DMS153 (cell line): ENCODE measurements around the gene CFAP44.
"Not testable (repeated sequence)": the region's sequence is repeated elsewhere in the genome, so short reads cannot be mapped to it uniquely, and the experiment has no call there.

Experiments
- DNase-seq: peaks from one replicate; lab custom pipeline; 2025; lab: John Stamatoyannopoulos, UW

The CFAP44 gene, protein sequence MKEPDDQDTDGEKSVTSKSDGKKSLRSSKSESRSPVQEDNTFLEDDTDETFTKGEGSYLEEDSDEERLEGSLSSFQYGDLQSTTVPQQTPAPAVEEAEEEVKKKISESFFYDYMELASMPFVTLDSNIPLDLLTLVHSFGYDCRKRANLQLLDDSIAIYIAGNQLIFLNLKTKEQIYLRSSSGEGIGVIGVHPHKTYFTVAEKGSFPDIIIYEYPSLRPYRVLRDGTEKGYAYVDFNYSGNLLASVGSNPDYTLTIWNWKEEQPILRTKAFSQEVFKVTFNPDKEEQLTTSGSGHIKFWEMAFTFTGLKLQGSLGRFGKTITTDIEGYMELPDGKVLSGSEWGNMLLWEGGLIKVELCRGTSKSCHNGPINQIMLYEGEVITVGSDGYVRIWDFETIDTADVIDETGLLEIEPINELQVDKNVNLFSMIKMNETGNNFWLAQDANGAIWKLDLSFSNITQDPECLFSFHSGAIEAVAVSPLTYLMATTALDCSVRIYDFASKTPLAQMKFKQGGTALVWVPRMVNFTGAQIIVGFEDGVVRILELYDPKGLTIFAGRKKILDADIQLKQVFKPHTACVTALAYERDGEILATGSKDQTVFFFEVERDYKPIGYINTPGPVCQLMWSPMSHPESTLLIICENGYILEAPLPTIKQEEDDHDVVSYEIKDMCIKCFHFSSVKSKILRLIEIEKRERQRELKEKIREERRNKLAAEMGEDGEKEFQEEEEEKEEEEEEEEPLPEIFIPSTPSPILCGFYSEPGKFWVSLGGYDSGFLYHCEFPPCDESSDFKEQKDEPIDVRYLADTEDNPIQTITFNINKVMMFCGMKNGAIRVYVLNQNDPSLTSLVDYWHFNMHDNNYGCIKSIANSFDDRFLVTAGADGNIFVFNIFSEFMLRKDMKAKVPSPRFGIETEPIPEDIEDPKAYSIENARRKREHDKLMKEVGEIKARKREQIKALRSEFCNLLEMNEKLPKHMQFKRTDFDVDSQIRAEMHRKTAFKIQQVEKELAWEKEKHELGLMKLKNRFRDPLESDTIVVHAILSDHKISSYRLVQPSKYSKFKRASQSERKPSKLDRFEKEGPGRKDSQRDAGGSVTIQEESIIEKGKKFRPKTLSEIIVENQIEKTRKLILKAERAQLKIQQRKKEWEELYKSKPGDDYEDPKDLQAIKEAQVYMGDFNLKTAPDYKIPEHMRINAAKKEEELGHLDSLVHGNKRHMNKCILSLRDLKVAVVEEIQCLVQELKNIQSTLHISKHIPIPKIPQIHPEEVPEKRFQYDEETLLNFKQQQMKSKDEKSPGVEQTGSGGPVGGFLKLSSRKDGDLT (N-terminal part only)

DNA sequence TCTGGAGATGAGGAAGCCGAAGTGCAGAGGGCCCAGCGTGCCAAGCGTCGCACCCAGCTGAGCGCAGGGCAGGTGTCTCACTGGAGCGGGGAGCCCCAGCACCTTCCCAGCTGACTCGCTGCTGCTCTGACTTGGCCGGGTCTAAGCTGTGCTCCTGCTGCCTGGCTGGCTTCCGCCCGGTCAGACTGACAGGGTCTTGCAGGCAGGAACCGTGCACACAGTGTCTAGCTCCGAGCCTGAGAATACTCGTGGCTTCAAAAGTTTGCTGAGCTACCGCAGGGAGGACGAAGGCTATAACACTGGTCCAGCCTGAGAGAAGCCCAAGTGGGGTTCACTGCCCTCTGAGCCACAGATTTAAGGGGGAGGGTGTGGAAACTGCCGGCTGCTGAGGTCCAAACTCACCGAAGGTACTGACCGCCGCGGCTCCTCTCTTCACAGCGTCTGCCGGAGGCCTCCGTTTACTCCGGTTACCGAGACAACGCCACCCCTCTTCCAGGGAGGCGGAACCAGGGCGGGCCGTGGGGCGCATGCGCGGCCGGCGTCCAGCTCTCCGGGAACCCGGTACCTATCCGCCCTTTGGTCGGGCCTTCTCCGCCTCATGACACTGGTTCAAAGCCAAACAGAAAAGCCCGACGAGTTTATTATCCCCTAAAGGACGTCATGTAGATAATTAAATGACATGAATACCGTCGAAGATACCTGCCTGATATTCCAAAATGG, at the start of gene CFAP44:
TSS of gene CFAP44 (minus strand) at position 443 of the 720 bp plus-strand sequence. CDS start 7,829 bp downstream, outside the sequence.
- DNase-seq = peak; percentile 23

DNA sequence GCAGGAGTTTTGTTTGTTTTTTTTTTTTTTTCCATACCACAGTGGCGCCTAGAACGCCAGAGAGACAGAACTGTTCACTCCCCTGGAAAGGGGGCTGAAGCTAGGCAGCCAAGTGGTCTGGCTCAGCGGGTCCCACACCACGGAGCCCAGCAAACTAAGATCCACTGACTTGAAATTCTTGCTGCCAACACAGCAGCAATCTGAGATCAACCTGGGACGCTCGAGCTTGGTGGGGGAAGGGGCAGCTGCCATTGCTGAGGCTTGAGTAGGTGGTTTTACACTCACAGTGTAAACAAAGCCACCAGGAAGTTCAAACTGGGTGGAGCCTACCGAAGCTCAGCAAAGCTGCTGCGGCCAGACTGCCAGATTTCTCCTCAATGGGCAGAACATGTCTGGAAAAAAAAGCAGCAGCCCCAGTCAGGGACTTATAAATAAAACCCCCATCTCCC, 43.9 kb upstream of the CFAP44 start:
- no peak for DNase-seq

DNA sequence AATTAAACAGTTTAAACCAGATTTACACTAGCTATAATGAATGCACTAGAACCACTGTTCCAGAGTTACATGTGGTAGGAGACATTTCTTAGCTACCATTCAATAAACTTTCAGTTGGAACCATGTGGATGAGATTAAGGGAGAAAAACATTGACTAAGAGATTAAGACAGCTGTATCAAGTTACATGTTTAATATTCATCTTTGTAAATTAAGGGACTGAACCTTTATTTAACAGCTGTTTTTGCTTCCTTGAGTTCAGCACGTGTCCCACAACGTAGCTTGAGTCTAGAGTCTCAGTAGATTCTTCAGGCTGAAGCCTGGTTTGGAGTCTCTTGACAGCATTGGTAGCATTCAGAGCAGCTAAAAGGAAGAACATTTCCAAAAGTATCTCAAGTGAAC, 27.2 kb upstream of the CFAP44 start:
- DNase-seq = no peak

DNA sequence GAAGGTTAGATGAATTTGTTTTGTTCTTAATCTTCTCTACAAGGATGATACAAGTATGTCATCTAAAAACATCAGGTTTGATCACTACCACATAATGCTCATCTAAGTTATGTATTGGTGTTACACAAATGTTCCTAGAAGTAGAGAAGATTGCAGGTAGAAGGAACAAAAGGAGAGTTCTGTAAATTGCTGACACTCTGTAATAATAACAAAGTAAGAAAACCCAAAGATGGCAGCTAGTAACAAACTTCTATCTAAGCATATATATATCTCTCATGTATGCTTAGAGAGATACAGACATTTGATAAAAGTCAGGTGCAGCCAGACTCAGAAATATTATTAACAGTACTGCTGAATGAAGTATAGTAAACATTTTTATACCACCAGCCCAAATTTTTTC, 20.2 kb upstream of the CFAP44 start:
- no peak for DNase-seq

DNA sequence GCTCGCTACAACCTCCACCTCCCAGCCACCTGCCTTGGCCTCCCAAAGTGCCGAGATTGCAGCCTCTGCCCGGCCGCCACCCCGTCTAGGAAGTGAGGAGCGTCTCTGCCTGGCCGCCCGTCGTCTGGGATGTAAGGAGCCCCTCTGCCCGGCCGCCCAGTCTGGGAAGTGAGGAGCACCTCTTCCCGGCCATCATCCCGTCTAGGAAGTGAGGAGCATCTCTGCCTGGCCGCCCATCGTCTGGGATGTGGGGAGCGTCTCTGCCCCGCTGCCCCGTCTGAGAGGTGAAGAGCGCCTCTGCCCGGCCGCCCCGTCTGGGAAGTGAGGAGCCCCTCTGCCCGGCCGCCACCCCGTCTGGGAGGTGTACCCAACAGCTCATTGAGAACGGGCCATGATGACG, 17.3 kb upstream of the CFAP44 start:
- not testable (repeated sequence) for DNase-seq

DNA sequence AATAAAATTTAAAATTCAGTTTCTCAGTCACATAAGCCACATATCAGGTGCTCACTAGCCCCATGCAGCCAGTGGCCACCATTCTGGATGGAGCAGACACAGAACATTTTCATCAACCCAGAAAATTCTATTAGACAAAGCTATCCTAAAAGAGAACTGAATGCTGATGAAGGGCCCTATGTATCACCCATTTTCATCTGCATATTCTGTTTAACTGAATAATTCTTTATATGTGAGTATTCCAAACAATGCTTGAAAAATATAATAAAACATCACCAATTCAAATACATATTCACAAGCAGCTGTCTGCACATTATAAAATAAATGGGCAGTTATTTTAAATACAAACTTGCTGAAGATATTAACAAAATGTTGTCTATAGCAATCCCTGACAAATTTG, 14.2 kb upstream of the CFAP44 start:
- no peak for DNase-seq

DNA sequence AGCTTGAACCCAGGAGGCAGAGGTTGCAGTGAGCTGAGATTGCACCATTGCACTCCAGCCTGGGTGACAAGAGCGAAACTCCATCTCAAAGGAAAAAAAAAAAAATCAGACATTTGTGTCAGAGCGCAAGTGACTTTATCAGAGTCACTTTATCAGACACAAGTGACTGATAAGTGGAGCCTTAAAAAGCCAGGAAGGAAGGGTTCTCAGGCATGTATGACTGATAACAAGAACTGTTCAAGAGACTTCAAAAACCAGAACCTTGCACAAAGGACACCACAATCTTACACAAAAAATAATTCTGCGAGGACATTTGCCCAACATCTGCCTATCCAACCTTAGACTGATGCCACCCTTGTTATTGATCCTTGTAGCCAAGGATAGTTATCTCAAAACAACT, 13.3 kb upstream of the CFAP44 start:
- DNase-seq = no peak

DNA sequence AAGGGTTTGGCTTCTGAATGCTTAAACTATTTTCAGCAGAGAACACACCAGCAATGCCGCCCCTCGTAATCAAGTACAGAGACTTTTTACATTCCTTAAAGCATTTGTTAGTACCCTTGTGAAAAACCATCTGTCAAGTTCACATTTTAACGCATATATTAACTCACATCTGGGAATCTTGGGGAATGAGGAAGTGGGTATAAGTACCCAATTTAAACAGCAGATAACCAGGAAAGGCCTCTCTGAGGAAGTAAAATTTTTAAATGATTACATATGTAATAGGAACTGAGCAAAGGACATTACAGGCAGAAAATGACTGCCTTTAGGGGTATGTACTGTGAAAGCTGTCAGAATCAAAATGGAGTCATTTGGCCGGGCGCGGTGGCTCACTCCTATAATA, 12.8 kb upstream of the CFAP44 start:
- DNase-seq = no peak

DNA sequence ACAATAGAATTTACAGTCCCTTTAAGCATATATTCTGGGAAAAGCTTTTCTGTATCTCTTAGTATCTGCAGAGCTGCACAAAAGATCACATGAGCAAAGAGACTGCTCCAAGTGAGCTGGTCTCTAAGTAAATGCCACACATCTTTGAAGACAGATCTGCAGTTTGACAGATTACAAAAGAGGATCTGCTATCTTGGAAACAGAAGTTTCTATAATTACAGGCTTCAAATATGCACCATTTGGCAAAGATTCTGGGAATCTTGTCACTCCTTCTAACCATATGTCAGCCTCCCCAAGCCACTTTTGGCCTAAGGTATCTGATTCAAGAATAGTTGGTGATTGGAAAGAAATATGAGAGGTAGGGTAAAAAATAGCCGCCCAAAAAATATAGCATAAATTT, 9.6 kb upstream of the CFAP44 start:
- DNase-seq = no peak

DNA sequence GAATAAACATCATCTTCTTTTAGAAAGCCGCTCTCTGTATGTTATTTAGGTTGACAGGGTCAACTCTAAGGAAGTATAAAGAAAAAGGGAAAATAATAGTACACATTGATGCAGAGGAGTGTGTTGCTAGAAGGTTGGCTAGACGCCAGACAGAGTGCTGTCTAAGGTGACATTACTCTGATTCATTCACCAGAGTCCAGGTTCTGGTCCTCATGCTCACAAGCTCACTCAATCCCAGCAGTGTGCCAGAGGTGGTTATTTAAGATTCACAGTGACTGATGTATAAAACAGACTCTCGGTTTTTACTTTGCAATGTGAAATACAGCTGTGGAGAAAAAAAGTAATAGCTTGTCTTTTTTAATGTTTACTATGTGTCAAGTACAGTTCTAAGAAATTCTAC, 1.7 kb downstream of the CFAP44 start:
- DNase-seq = no peak

DNA sequence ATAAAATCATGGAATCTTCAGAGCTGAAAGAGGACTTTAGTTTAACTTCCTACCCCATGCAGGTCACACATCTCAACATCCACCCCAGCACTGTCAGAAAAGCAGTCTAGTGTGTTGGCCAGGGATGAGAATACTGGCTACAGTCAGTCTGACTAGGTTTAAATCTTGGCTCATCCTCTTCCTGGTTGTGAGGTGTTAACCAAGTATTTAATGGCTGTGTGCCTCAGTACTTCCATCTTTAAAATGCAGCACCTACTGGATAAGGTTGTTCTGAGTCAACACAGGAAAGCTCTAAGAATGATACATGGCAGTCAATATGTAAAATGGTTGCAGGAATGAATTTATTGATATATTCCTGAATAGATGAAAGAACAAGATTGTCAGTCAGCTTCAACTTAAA, 3.1 kb downstream of the CFAP44 start:
- no peak for DNase-seq

DNA sequence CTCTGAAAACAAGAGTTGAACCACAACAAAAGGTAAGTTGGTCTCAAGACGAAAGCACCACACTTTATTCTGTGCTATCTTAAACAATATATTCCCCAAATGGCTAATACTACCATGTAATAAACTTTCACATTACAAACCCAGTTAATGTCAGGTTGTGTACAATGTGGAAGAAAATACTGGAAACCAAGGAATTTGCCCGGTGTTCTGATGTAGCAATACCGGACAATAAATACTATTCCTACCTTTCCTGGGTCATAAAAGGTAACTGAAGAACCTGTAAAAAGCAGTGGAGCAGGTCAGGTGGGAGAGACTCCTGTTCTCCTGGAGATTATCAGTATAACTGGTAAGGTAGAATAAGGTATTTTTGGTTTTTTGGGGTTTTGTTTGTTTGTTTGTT, 3.9 kb downstream of the CFAP44 start:
- no peak for DNase-seq

DNA sequence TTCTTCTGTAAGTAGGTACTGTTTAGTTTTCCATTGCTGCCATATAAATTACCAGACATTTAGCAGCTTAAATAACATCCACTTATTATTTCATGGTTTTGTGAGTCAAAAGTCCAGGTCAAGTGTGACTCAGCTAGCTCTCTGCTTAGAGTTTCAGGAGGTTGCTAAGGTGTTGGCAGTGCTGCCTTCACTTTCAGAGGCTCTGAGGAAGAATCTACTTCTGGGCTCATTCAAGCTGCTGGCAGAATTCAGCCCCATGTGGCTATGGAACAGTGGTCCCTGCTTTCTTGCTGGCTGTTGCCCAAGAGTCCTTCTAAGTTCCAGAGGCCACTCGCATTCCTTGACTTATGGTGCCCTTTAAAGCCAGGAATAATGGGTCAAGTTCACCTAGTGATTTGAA, 4.5 kb downstream of the CFAP44 start:
- DNase-seq = no peak

DNA sequence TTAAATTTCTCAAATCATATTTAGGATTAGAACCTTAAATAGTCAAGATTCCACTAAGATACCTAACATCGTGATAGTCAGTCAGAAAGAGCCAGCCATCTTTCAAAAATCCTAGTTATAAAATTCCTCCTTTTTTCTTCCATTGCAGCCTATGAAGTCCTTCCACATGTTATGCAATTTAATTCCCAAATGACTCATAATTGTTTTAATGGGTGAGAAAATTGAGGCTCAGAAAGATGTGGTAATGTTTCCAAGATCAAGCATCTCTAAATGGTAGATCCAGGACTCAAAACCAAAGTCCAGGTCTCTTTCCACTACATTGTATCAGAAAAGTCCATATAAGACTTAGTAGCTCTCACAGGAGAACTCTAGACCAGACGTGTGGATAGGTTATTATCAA, 9.5 kb downstream of the CFAP44 start:
- no peak for DNase-seq

DNA sequence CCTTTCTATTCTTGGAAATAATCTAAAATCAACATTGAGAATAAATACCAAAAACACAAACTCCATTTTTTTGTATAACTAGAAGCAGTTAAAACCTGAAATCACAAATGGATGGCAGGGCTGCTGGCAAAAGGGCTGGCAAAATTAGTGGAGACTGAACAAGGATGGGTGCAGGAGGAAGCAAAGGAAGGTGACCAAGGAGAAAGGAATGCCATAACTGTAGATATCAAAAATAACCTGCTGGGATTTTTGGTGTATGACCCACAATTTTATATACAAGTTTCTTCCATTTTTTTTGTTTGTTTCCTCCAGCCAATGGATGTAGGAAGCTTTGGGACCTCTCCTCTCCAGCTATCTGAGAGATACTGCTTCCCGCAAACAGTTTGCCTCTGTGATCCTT, 12.7 kb downstream of the CFAP44 start:
- DNase-seq = no peak

DNA sequence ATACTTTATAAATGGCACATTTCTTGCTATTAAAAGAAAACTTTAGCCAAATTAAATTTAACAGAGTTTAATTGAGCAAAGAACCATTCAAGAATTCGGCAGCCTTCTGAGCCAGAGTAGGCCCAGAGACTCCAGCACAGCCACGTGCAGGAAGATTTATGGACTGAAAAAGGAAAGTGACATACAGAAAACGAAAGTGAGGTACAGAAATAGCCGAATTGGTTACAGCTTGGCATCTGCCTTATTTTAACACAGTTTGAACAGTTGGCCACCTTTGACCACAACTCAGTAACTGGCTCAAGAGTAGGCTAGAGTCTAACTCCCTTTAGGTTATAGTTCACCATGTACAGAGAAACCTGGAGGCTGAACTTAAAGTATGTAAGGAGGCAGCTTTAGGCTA, 17.6 kb downstream of the CFAP44 start:
- no peak for DNase-seq

DNA sequence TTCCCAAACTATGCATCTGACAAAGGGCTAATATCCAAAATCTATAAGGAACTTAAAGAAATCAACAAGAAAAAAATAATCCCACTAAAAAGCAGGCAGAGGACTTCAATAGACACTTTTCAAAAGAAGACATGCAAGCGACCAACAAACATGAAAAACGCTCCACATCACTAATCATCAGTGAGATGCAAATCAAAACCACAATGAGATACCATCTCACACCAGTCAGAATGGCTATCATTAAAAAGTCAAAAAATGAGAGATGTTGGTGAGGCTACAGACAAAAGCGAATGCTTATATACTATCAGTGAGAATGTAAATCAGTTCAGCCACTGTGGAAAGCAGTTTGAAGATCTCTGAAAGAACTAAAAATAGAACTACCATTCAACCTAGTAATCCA, 20.2 kb downstream of the CFAP44 start:
- DNase-seq = no peak

DNA sequence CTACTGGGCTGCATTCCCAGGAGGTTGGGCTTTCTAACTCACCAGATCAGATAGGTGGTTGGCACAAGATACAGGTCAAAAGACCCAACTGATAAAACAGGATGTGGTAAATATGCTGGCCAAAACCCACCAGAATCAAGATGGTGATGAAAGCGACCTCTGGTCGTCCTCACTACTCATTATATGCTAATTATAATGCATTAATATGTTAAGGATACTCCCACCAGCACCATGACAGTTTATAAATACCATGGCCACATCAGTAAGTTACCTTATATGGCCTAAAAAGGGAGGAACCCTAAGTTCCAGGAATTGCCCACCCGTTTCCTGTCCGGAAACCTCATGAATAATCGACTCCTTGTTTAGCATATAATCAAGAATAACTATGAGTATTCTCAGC, 31.6 kb downstream of the CFAP44 start:
- DNase-seq = no peak

DNA sequence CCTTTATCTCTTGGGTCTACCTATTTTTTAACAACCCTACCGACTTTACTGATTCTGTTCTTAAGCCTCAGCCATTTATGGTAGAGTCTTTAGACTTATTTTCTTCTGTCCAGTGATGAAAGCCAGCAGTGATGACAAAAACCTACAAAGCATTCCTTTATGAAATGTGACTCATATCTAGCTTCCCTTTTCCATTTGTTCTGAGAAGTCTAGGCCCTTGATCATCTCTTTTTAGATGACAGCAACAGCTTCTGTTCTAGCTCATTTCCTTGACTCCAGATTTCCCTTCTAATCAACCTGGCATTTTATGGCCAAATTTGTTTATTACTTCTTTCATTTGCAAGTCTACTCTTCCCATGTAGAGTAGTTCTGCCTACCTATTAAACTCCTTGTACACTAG, 36.1 kb downstream of the CFAP44 start:
- DNase-seq = no peak

DNA sequence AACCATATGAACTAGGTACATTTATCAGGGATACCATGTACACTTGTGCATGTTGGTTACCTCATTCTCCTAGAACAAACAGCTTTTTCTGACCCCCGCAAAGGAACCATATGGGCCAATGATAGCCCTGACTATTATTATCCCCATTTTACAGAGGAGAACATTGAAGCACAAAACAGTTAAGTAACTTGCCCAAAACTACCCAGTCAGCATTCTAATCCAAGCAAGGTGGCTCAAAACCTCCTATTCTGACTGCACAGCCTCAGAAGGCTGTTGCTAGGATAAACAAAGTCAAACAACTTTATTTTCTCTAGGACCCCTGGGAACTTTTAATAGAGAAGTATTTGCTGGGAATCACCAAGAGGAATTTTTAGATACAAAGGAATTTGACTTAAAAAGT, 36.7 kb downstream of the CFAP44 start:
- DNase-seq = no peak
